Measurements from ENCODE around the gene TAF11L13.

TAF11L13 gene

GRCh38 chr5:17679597-17680203, 47.8 kb downstream of the TAF11L13 start:
- DNase-seq (ENCODE audit: low read depth in 2 of 2): no peak

GRCh38 chr5:17680737-17681136, 48.8 kb downstream of the TAF11L13 start:
- no peak for DNase-seq (ENCODE audit: low read depth in 2 of 2)
